ENCODE data around the gene DPP7. TPM values are rescaled to one million over a fixed set of nuclear protein-coding genes. Genes with fewer than 3 reads are reported as not detected.

The DPP7 gene
- total RNA-seq, 2 experiments from 2014 or later = 222 to 227 TPM

DNA sequence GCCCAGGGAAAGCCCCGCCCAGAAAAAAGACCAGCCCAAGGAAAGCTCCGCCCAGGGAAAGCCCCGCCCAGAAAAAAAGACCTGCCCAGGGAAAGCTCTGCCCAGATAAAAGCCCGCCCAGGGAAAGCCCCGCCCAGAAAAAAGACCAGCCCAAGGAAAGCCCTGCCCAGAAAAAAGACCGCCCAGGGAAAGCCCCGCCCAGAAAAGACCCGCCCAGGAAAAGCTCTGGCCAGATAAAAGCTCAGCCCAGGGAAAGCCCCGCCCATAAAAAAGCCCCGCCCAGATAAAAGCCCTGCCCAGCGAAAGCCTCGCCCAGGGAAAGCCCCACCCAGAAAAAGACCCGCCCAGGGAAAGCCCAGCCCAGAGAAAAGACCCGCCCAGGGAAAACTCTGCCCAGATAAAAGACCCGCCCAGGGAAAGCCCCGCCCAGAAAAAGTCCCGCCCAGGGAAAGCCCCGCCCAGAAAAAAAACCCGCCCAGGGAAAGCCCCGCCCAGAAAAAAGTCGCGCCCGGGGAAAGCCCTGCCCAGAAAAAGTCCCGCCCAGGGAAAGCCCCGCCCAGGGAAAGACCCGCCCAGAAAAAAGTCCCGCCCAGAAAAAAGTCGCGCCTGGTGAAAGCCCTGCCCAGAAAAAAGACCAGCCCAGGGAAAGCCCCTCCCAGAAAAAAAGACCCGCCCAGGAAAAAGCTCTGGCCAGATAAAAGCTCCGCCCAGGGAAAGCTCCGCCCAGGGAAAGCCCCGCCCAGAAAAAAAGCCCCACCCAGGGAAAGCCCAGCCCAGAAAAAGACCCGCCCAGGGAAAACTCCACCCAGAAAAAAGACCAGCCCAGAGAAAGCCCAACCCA lies 36.3 kb upstream of the DPP7 start:
- no peaks in the 10 kb centered on the region for H3K9me3 Mint-ChIP-seq

GRCh38 chr9:137149942-137150616 lies 35.5 kb upstream of the DPP7 start:
- ATAC-seq = peak; percentile 25
- TF ChIP-seq, protein P1, sequence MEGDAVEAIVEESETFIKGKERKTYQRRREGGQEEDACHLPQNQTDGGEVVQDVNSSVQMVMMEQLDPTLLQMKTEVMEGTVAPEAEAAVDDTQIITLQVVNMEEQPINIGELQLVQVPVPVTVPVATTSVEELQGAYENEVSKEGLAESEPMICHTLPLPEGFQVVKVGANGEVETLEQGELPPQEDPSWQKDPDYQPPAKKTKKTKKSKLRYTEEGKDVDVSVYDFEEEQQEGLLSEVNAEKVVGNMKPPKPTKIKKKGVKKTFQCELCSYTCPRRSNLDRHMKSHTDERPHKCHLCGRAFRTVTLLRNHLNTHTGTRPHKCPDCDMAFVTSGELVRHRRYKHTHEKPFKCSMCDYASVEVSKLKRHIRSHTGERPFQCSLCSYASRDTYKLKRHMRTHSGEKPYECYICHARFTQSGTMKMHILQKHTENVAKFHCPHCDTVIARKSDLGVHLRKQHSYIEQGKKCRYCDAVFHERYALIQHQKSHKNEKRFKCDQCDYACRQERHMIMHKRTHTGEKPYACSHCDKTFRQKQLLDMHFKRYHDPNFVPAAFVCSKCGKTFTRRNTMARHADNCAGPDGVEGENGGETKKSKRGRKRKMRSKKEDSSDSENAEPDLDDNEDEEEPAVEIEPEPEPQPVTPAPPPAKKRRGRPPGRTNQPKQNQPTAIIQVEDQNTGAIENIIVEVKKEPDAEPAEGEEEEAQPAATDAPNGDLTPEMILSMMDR (IDR thresholded peaks at IDR 0.05) = no peak
- H3K36me3 Mint-ChIP-seq (ENCODE audit: low read depth) = no peaks in the 10 kb centered on the region
- H3K4me3 Mint-ChIP-seq = no peak overlapping the region
- peaks cover 6% of the 10 kb centered on the region for H3K4me1 Mint-ChIP-seq (ENCODE audit: low read depth)
- CTCF ChIA-PET = interaction anchor here (0.5 to 1.5 kb wide), 7 partner anchors 18 to 101 kb away, joined by 3 to 6 read pairs (median 3); no protein-coding TSS in a partner anchor
- POLR2A ChIA-PET = interaction anchor here (0.8 to 2.3 kb wide), 6 partner anchors 10 to 42 kb away, joined by 3 to 8 read pairs (median 4); no protein-coding TSS in a partner anchor
- no peaks in the 10 kb centered on the region for H3K9me3 Mint-ChIP-seq
- intact Hi-C loops (cut with micrococcal nuclease) = no loop called here
- DNase-seq = peak; percentile 80
- peaks cover 7% of the 10 kb centered on the region for H3K27me3 Mint-ChIP-seq
- no peak overlapping the region for H3K27ac Mint-ChIP-seq

More for the DNA sequence above, 36.3 kb upstream of the DPP7 start:
- Mint-ChIP-seq H3K4me3 (no peak overlapping the region), H3K36me3 (ENCODE audit: low read depth) (no peaks in the 10 kb centered on the region), H3K4me1 (ENCODE audit: low read depth) (peaks cover 6% of the 10 kb centered on the region), H3K27me3 (peaks cover 9% of the 10 kb centered on the region), H3K27ac (peak overlapping the region; percentile 55)
- peak; percentile 91 for DNase-seq
- ChIA-PET POLR2A (interaction anchor here (0.6 to 1.6 kb wide), 4 partner anchors 11 to 86 kb away, joined by 3 to 8 read pairs (median 3); no protein-coding TSS in a partner anchor), CTCF (interaction anchor here (0.8 to 1.5 kb wide), 8 partner anchors 17 to 102 kb away, joined by 3 to 6 read pairs (median 3); no protein-coding TSS in a partner anchor)
- peak; percentile 71 for ATAC-seq
- TF ChIP-seq, protein P1 (IDR thresholded peaks at IDR 0.05) = no peak
- intact Hi-C loops (cut with micrococcal nuclease) = no loop called here

DNA sequence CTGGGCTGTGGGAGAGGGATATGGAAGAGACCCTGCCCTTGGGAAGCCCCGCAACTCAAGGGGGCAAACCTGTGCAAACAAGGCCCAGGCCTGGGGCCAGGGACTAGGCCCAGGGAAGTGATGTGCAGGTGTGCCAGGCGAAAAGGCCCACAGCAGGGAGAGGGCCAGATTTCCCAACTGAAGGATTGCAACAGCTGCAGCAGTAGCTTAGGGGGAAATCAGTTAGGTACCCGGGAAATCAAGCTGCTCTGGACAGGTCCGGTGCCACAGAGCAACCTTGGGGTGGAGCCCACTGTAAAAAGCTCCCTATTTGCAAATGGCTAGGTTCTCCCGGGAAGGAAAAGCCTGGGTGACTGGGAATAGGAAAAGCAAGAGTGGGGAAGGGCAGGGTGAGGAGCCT lies 34.8 kb upstream of the DPP7 start:
- Mint-ChIP-seq H3K36me3 (ENCODE audit: low read depth) (no peaks in the 10 kb centered on the region), H3K27me3 (peaks cover 3% of the 10 kb centered on the region), H3K9me3 (no peaks in the 10 kb centered on the region), H3K4me1 (ENCODE audit: low read depth) (peaks cover 6% of the 10 kb centered on the region), H3K27ac (no peak overlapping the region), H3K4me3 (no peak overlapping the region)
- ATAC-seq = no peak
- POLR2A ChIA-PET = interaction anchor here (1.4 to 2.3 kb wide), 3 partner anchors 19 to 30 kb away, joined by 3 to 8 read pairs (median 4); no protein-coding TSS in a partner anchor
- DNase-seq = no peak
- intact Hi-C loops (cut with micrococcal nuclease) = no loop called here
- TF ChIP-seq, protein P1 (IDR thresholded peaks at IDR 0.05) = no peak
- CTCF ChIA-PET = interaction anchor here (0.5 to 0.9 kb wide), 3 partner anchors 16 to 27 kb away, joined by 3 read pairs; no protein-coding TSS in a partner anchor

DNA sequence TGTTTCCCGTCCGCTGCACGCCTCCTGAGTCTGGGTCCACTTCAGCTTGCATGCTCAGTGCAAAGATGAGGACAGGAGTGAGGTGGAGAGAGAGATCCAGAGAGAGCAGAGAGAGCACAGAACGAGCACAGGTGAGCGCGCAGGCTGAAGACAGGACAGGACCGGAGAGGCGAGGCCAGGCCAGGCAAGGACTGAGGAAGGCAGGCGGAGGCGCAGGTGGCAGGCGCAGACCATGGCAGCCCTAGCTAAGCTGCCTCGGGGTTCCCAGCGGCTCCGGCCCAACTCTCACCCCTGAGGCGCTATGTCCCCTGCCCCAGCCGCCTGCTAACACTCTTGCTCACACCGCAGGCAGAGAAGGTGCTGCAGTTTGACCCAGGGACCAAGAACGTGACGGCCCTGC lies 34.1 kb upstream of the DPP7 start:
- TF ChIP-seq, protein P1 (IDR thresholded peaks at IDR 0.05) = no peak
- POLR2A ChIA-PET = interaction anchor here (1.4 to 2.3 kb wide), 3 partner anchors 19 to 30 kb away, joined by 3 to 8 read pairs (median 4); no protein-coding TSS in a partner anchor
- no peaks in the 10 kb centered on the region for H3K36me3 Mint-ChIP-seq (ENCODE audit: low read depth)
- CTCF ChIA-PET = no interaction called here
- H3K9me3 Mint-ChIP-seq = no peaks in the 10 kb centered on the region
- H3K4me1 Mint-ChIP-seq (ENCODE audit: low read depth) = peaks cover 6% of the 10 kb centered on the region
- intact Hi-C loops (cut with micrococcal nuclease) = no loop called here
- DNase-seq = no peak
- H3K4me3 Mint-ChIP-seq = no peak overlapping the region
- H3K27ac Mint-ChIP-seq = no peak overlapping the region
- H3K27me3 Mint-ChIP-seq = peaks cover 7% of the 10 kb centered on the region
- ATAC-seq = no peak

Measured in activated CD8-positive, alpha-beta T cell treated with anti-CD3 and anti-CD28 coated beads for 36 hours (primary cell).